ENCODE measurements around the gene FCHO1. TPM values are rescaled to one million over a fixed set of nuclear protein-coding genes. Genes with fewer than 3 reads are reported as not detected.

The FCHO1 gene
- total RNA-seq, 2 experiments from 2014 or later, result 40.7 to 43.1 TPM

DNA sequence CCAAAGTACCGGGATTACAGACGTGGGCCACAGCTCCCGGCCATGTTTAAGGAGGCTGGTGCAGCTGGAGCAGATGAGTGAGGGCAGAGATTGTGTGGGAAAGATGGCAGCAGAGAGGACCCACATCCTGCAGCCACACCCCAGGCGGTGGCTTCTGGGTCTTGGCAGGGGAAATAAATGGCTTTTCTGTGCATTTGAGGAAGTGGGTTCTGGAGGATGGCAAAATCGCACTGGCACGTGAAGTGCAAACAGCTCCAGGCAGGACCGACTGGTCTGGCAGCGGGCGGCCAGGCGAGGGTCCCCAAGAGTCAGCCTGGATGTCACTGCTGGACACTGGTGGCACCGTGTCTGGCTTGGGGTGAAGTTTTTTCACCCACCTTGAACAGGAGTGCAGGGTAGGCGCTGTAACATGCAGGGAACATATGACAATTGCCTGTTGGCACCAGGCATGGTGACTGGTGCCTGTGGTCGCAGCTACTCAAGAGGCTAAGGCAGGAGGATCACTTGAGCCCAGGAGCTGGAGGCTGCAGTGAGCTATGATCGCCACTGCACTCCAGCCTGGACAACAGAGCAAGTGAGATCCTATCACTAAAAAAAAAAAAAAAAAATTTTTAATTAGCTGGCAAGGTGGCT, 52.1 kb downstream of the FCHO1 start:
- Histone ChIP-seq H3K9me3 (ENCODE audit: control insufficient read depth in 1 of 2, insufficient read depth in 1 of 2, low read length in 2 of 2) (no peaks in the 10 kb centered on the region), H3K4me1 (ENCODE audit: insufficient read depth, low read length) (peaks cover 43% of the 10 kb centered on the region), H3K27me3 (ENCODE audit: control insufficient read depth in 1 of 2, insufficient read depth in 2 of 2, low read length in 2 of 2) (no peaks in the 10 kb centered on the region), H3K27ac (ENCODE audit: low read depth in 1 of 2, low read length in 2 of 2) (peak overlapping the region in 1 of 2 donors; percentile 30), H3K36me3 (ENCODE audit: insufficient read depth, low read length) (no peaks in the 10 kb centered on the region), H3K4me3 (ENCODE audit: low read length) (peak overlapping the region; percentile 14)
- H3K4me1 Mint-ChIP-seq (ENCODE audit: low read depth), result peaks cover 56% of the 10 kb centered on the region
- H3K36me3 Mint-ChIP-seq (ENCODE audit: low read depth), result no peaks in the 10 kb centered on the region
- H3K4me3 Mint-ChIP-seq, result peak overlapping the region; percentile 83
- CTCF ChIA-PET, result interaction anchor here (1.0 to 2.4 kb wide), 2 partner anchors 56 to 129 kb away, joined by 3 to 8 read pairs; partner anchors contain the start of genes CCDC124 and RPL18A
- peak overlapping the region; percentile 82 for H3K27ac Mint-ChIP-seq
- intact Hi-C loops (cut with DNase I, micrococcal nuclease), result no loop called here
- ATAC-seq (ENCODE audit: poor library complexity) (peak; percentile 92), DNase-seq (peak in 11 of 14 experiments; percentile 24 to 82 (median 43))
- H3K9me3 Mint-ChIP-seq, result no peaks in the 10 kb centered on the region
- no peak for TF ChIP-seq CTCF (IDR thresholded peaks at IDR 0.05)
- POLR2A ChIA-PET, result interaction anchor here (0.5 to 4.0 kb wide), 17 partner anchors 8 to 1683 kb away, joined by 3 to 60 read pairs (median 5); partner anchors contain the start of genes B3GNT3, CCDC124, FCHO1 and JAK3
- H3K27me3 Mint-ChIP-seq, result no peaks in the 10 kb centered on the region

- POLR2A ChIA-PET, result interaction anchor here (0.7 to 0.9 kb wide), 2 partner anchors 51 to 54 kb away, joined by 3 read pairs; partner anchors contain the start of gene RPL18A
- H3K4me1 Mint-ChIP-seq (ENCODE audit: low read depth), result peaks cover 58% of the 10 kb centered on the region
- H3K9me3 Mint-ChIP-seq, result no peaks in the 10 kb centered on the region
- Histone ChIP-seq H3K9me3 (ENCODE audit: control insufficient read depth in 1 of 2, insufficient read depth in 1 of 2, low read length in 2 of 2) (no peaks in the 10 kb centered on the region), H3K27ac (ENCODE audit: low read depth in 1 of 2, low read length in 2 of 2) (no peak overlapping the region), H3K36me3 (ENCODE audit: insufficient read depth, low read length) (no peaks in the 10 kb centered on the region), H3K4me1 (ENCODE audit: insufficient read depth, low read length) (peaks cover 43% of the 10 kb centered on the region), H3K27me3 (ENCODE audit: control insufficient read depth in 1 of 2, insufficient read depth in 2 of 2, low read length in 2 of 2) (no peaks in the 10 kb centered on the region), H3K4me3 (ENCODE audit: low read length) (no peak overlapping the region)
- intact Hi-C loops (cut with DNase I, micrococcal nuclease), result no loop called here
- ATAC-seq (ENCODE audit: poor library complexity) (no peak), DNase-seq (no peak)
- CTCF ChIA-PET, result interaction anchor here (2.4 kb wide), 1 partner anchor 127 kb away, joined by 8 read pairs; the partner anchor contains the start of gene CCDC124
- peak overlapping the region; percentile 39 for H3K27ac Mint-ChIP-seq
- no peaks in the 10 kb centered on the region for H3K36me3 Mint-ChIP-seq (ENCODE audit: low read depth)
- TF ChIP-seq CTCF (IDR thresholded peaks at IDR 0.05), result no peak
- no peaks in the 10 kb centered on the region for H3K27me3 Mint-ChIP-seq
- H3K4me3 Mint-ChIP-seq, result no peak overlapping the region
Observed at GRCh38 chr19:17805427-17805826, 54.1 kb downstream of the FCHO1 start.

- Histone ChIP-seq H3K27me3 (ENCODE audit: control insufficient read depth in 1 of 2, insufficient read depth in 2 of 2, low read length in 2 of 2) (no peaks in the 10 kb centered on the region), H3K27ac (ENCODE audit: low read depth in 1 of 2, low read length in 2 of 2) (no peak overlapping the region), H3K36me3 (ENCODE audit: insufficient read depth, low read length) (no peaks in the 10 kb centered on the region), H3K4me3 (ENCODE audit: low read length) (no peak overlapping the region), H3K9me3 (ENCODE audit: control insufficient read depth in 1 of 2, insufficient read depth in 1 of 2, low read length in 2 of 2) (no peaks in the 10 kb centered on the region), H3K4me1 (ENCODE audit: insufficient read depth, low read length) (peaks cover 43% of the 10 kb centered on the region)
- Mint-ChIP-seq H3K4me3 (no peak overlapping the region), H3K4me1 (ENCODE audit: low read depth) (peaks cover 52% of the 10 kb centered on the region), H3K36me3 (ENCODE audit: low read depth) (no peaks in the 10 kb centered on the region), H3K27me3 (no peaks in the 10 kb centered on the region), H3K27ac (no peak overlapping the region), H3K9me3 (no peaks in the 10 kb centered on the region)
- POLR2A ChIA-PET, result no interaction called here
- CTCF ChIA-PET, result no interaction called here
- intact Hi-C loops (cut with DNase I, micrococcal nuclease), result no loop called here
- no peak for DNase-seq
- no peak for ATAC-seq (ENCODE audit: poor library complexity)
- TF ChIP-seq CTCF (IDR thresholded peaks at IDR 0.05), result no peak
Observed at GRCh38 chr19:17806945-17807344, 55.7 kb downstream of the FCHO1 start.

Data from CD4-positive, alpha-beta T cell (primary cell).